Measurements from ENCODE around the gene CRISPLD2.
"Not testable (repeated sequence)": the region's sequence is repeated elsewhere in the genome, so short reads cannot be mapped to it uniquely, and the experiment has no call there.

The CRISPLD2 gene

GRCh38 chr16:84851192-84852127 is 31.7 kb downstream of the CRISPLD2 start:
- TF ChIP-seq CTCF (IDR thresholded peaks at IDR 0.05; ENCODE audit: control insufficient read depth, insufficient read depth, low read depth, low read length, missing control alignments) = no peak
- DNase-seq (ENCODE audit: low read depth) = peak; percentile 78
- H3K4me3 ChIP-seq (ENCODE audit: control insufficient read depth, low read depth, low read length) = no peak overlapping the region

- no peak for DNase-seq (ENCODE audit: low read depth)
- TF ChIP-seq CTCF (IDR thresholded peaks at IDR 0.05; ENCODE audit: control insufficient read depth, insufficient read depth, low read depth, low read length, missing control alignments) = no peak
These were observed 33.7 kb downstream of the CRISPLD2 start for GRCh38 chr16:84853534-84853933.

GRCh38 chr16:84854759-84855158 is 35.0 kb downstream of the CRISPLD2 start:
- H3K4me3 ChIP-seq (ENCODE audit: control insufficient read depth, low read depth, low read length) = no peak overlapping the region
- DNase-seq (ENCODE audit: low read depth) = peak; percentile 57
- TF ChIP-seq CTCF (IDR thresholded peaks at IDR 0.05; ENCODE audit: control insufficient read depth, insufficient read depth, low read depth, low read length, missing control alignments) = no peak

More at GRCh38 chr16:84853534-84853933, 33.7 kb downstream of the CRISPLD2 start:
- no peak overlapping the region for H3K4me3 ChIP-seq (ENCODE audit: control insufficient read depth, low read depth, low read length)

- not testable (repeated sequence) for DNase-seq (ENCODE audit: low read depth)
These were observed 35.8 kb downstream of the CRISPLD2 start for GRCh38 chr16:84855435-84856202.

GRCh38 chr16:84856203-84856581 is 36.4 kb downstream of the CRISPLD2 start:
- H3K4me3 ChIP-seq (ENCODE audit: control insufficient read depth, low read depth, low read length); DNase-seq (ENCODE audit: low read depth): not testable (repeated sequence)

More at GRCh38 chr16:84855435-84856202, 35.8 kb downstream of the CRISPLD2 start:
- H3K4me3 ChIP-seq (ENCODE audit: control insufficient read depth, low read depth, low read length) = not testable (repeated sequence)

GRCh38 chr16:84856811-84857210 is 37.0 kb downstream of the CRISPLD2 start:
- H3K4me3 ChIP-seq (ENCODE audit: control insufficient read depth, low read depth, low read length); DNase-seq (ENCODE audit: low read depth): not testable (repeated sequence)

GRCh38 chr16:84859681-84860080 is 39.9 kb downstream of the CRISPLD2 start:
- no peak overlapping the region for H3K4me3 ChIP-seq (ENCODE audit: control insufficient read depth, low read depth, low read length)
- no peak for TF ChIP-seq CTCF (IDR thresholded peaks at IDR 0.05; ENCODE audit: control insufficient read depth, insufficient read depth, low read depth, low read length, missing control alignments)
- DNase-seq (ENCODE audit: low read depth) = no peak

- no peak for TF ChIP-seq CTCF (IDR thresholded peaks at IDR 0.05; ENCODE audit: control insufficient read depth, insufficient read depth, low read depth, low read length, missing control alignments)
- no peak for DNase-seq (ENCODE audit: low read depth)
- H3K4me3 ChIP-seq (ENCODE audit: control insufficient read depth, low read depth, low read length) = no peak overlapping the region
These were observed 40.6 kb downstream of the CRISPLD2 start for GRCh38 chr16:84860383-84860782.

Measured in AG09309 (cell line).